GM15510 (cell line): ENCODE data around the gene TDRD7.

Source experiments
- POLR2A ChIP-seq: IDR thresholded peaks from 3 replicates; pipeline ENCODE4 v1.6.1; 2011; ENCODE audit warnings: borderline replicate concordance; ENCODE audit not compliant: insufficient read length; ENCODE audit errors: extremely low read depth

The TDRD7 gene

DNA sequence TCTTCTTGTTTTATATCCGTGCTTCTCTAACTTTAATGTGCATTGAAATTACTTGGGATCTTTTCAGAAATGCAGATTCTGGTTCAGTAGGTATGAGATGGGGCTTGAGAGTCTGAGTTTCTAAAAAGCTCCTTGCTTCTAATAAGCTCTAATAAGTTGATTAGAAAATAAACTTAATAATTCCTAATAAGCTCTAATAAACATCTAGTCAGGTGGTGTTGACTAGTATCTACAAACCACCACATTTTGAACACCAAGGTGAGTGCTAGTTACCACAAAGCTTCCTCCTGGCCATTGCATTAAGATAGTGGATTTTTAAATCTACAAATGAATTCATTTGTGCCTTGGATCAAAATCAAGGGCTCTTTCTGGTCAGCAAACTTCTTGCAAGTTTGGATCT lies 94.9 kb downstream of the TDRD7 start:
- no peak for TF ChIP-seq POLR2A

DNA sequence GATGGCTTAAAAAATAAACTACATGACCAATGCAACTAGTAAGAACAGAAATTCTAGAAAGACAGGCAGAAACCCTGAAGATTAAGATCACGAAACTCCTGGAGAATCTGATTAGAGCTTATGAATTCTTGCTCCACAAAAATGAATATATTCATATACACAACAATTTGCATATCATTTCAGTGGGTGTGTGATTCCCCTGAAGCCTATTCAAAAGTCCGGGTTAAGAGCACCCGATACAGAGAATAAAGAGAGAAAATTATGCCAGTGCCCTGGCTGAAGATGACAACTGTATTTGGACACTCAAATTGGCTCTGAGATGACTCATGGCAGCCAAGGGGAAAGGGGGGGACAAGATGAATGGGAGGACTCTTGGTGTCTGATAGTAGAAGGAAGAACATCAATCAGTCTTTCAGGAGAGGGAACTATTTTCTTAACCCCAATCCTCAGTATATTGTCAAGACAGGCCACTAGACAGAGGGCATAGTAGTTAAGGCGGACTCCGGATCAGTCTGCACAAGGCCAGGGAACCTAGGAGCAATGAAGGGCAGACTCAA lies 95.6 kb downstream of the TDRD7 start:
- TF ChIP-seq POLR2A: no peak

DNA sequence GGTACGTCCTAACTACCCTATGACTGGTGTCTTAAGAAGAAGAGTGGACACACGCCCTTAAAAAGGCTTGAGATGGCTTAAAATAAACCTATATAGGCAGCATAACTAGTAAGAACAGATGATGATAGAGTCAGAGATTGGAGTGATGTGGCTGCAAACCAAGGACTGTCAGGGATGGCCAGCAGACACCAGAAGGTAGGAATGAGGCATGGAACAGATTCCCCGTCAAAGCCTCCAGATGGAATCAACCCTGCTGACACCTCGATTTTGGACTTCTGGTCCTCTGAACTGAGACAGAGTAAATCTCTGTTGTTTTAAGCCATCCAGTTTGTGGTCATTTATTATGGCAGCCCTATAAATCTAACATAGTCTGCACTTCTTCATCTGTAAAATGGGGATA lies 97.0 kb downstream of the TDRD7 start:
- no peak for TF ChIP-seq POLR2A

DNA sequence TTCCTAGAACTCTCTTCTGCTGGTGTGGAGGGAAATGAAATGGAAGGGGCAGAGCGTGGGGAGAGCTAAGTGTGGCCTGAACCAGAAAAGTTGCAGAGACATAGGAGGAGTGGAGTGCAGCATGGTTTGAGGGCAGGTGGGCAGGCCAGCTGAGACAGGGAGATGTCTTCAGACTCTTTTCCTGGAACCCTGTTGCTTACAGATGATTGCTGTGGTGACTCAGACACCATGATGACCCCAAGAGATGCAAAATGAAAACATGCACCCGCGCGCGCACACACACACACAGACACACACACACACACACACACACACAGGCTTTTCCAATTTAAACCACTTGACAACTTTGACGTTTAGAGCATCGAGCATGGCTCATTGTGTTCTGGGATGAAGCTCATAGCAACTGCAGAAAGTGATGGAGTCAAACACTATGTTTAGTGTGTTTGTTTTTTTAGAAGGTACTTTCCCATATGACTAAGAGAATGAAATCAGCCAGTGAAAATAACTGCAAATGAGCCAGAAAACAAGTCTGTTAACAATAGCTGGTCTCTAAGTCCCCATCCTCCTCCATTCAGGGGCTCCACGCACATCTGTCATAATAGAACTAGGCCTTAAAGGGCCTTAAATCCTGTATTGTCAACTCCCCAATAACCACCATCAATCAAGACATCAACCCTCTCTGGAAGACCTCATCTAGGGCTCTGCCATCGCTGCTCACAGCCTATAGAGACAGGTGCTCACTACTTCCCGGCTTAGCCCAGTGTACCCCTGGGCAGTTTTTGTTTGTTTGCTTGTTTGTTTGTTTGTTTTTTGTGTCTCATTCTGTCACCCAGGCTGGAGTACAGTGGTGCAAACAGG lies 99.1 kb downstream of the TDRD7 start:
- no peak for TF ChIP-seq POLR2A

DNA sequence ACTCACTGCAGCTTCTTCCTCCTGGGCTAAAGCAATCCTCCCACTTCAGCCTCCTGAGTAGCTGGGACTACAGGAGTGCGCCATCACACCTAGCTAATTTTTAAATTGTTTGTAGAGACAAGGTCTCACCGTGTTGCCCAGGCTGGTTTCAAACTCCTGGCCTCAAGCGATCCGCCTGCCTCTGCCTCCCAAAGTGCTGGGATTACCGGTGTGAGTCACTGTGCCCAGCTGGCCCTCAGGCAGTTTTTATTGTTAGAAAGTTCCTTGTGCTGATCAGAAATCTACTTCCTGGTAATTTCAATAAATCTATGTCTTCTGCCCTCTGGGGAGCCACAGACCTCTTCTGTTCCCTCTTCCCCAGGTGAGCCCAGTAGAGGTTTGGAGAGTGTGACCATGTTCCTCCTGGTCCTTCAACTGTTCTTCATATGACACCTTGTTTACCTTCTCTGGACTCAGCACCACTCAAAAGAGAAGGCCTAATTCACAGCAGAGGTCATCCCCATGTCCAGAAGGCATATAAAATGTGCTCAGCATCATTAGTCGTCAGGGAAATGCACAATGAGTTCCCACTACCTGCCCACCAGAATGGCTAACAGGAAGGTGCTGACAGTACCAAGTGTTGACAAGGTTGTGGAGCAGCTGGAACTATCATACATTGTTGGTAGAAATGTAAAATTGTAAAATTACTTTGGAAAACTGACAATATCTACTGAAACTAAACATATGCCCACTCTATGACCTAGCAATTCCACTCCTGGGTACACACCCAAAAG lies 99.9 kb downstream of the TDRD7 start:
- TF ChIP-seq POLR2A: no peak

DNA sequence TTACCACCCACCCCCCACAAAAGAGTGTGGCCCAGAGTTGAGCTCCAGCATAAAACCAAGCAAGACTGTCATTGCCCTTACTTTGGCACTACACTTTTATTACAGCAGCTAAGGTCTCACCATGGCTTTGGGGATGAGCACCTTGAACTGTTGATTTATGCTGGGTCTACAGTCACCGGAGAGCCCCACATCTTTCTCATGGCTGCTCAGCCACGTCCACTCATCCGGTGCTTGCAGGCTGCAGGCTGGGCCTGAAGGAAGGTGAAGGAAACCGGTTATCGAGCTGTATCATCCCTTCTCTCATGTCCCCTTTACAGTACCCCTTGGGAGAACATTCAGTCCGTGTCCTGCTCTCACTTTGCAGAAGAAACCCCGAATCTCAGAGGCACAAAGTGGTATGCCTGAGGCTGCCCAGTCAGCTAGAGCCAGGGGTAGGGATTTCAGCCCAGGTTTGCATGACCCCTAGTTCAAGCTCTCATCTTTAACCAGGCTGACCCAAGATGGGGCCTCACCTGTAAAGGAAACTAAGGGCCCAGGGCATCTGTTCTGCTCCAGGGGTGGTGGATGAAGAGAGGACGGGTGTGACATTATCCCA lies 101.2 kb downstream of the TDRD7 start:
- TF ChIP-seq POLR2A: no peak

DNA sequence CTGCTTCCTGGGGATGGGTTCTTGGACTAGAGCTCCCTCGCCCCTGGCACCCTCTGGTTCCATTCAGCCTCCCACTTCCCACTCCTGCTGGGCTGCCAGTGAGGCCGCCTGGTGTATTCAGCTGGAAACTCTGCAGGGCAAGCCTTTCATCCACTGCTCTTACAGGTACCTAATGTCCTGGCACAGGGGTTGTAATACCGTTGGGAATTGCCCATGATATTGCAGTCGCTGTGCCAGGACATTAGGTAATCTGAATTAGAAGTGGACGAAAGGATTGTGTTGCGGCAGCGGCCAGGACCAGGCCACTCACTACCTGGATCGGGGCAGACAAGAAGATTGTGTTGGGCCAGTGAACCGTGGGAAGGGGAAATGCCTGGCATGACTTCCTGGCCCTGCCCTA lies 102.6 kb downstream of the TDRD7 start:
- TF ChIP-seq POLR2A: no peak

DNA sequence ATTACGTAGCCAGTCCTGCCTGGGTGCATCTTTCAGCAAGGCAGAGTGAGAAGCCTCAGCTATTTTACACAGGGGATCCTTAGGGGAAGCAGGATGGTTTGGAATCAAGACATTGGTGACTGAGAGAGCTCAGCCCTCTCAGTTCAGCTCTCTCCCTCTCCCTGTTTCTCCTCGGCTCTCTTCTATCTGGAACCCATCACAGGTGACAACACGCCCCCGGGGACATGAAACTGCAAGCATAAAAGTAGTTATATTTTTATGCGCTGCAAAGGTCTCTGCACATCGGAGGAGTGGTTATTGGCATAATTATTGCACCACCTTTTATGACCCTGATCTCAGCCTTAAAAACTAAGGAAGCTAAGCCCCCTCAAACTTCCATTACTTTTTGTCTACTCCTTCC lies 103.8 kb downstream of the TDRD7 start:
- TF ChIP-seq POLR2A: no peak

DNA sequence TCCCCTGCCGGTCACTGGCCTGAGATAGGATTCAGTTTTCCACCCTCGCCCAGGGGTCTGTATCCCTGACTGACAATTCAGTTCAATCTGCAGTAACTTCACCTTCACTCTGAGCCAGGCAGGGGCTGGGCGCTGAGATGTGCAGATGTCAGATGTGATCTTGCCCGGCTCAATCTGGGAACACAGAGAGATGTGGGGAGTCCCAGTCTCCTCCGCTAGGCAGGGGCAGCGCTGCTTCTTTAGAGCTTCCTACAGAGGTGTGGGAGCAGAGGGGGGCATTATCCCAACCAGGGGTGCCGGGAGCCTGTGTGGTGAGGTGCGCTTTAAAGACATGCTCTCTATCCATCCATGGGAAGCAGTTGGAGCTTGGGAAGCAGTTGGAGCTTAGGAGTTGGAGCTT lies 104.2 kb downstream of the TDRD7 start:
- no peak for TF ChIP-seq POLR2A

DNA sequence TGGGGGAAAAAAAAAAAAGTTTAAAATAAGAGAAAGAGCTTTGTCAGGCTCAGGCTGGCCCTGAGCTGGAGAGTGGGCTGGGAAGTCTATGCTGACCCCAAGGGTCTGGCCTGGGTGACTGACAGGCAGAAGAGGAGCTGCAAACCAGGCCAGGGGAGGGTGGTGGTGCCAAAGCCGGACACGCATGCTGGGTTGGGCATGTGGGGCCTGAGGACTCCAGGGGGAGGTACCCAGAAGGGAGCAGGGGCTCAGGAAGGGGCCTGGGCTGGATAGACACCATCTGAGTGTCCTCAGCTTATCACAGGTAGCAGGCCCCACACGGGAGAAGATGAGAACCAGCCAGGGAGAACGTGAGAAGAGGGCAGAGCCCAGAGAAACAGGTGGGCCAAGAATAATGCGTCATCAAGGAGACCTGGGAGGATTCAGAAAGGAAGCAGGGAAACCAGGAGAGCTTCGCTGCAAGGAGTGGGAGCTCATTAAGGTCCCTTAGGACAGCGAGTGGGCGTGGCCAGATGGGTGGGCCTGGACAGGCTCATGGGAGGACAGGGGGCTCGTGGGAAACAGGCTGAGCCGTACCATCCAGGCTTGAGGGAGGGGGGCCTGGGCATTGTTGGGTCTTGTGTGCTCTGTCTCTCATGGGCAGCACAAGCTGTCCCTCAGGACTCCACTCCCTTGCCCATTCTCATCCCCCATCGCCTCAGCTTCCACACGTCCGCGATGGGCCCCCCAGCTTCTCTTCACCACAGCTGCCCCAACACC lies 105.6 kb downstream of the TDRD7 start:
- no peak for TF ChIP-seq POLR2A

DNA sequence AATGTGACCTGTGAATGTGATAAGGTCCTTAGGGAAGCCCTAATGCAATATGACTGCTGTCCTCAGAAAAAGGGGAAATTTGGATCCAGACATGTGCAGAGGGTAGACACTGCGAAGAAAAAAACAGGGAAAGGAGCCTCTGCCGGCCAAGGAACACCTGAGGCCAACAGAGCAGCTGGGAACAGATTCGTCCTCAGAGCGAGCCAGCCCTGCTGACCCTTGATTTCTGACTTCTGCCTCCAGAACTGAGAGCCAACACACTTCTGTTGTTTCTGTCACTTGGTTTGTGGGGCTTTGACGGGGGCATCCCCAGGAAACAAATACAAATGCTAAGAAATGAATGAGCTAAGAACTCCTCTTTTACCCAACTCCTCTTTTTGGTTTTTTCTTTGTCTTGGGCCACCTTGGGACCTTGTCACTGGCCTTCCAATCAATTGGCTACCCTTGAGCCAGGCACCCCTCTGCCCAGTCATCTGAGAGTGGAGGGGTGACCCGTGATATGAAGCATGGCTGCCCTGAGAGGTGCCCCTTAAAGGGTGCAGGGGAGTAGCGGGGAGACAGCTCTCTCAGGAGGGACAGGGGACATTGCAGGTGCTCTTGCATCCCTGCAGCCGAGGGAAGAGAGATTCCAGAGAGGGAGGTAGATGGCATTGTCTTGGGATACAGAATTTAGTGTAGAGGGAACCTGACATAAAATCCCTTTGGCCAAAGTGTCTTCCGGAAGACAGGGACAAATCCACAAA lies 106.4 kb downstream of the TDRD7 start:
- no peak for TF ChIP-seq POLR2A

DNA sequence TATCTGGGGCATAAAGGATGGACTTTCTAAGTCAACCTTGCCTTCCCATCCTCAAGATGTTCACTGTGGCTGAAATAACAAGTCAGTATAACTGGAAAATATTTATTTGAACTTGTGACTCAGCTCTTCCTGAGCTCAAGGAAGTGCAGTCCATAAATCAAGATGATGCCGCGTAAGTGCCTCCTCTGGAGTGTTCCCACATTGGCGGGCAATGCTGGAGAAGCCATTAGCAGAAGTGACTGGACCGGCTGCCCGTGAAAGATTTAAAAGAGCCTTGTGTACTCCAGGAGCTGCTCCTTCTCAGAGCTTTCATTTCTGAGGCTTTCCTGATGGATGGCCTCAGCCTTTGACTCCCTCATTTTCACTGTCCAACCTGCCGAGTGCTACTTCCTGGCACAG lies 107.0 kb downstream of the TDRD7 start:
- TF ChIP-seq POLR2A: no peak

DNA sequence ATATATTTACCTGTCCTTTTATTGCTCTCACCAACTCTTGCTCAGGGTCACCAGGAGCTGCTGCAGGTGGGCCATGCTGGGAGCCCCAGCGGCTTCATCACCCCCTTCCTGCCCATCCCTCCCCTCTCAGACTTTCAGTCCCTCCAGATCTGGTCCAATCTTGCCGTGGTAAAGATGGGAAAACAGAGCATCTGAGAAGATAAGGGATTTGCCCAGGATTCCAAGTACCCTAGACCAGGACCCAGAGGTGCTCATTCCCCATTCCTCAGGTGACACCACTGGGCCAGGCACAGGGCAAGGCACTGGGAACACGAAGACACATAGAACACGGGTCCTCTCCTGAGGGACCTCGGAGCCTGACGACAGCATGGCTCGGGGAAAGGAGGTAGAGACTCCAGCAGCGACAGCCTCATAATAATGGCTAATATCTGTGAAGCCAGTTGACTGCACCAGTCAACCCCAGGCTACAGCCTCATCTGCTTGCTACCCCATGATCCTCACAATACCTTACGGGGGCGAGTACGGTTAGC lies 107.6 kb downstream of the TDRD7 start:
- no peak for TF ChIP-seq POLR2A
